Kidney (tissue), 14 donors: ENCODE measurements around the gene SLC23A3. TPM values are rescaled to one million over a fixed set of nuclear protein-coding genes. Genes with fewer than 3 reads are reported as not detected.
"Not testable (repeated sequence)": the region's sequence is repeated elsewhere in the genome, so short reads cannot be mapped to it uniquely, and the experiment has no call there.

Experiments used
- DNase-seq, 5 donors: peaks; one replicate each; pipeline ENCODE4 v3.0.0-alpha.2; 2013 to 2020
- FAIRE-seq: peaks from 2 replicates; lab custom pipeline; 2012; peaks lifted over from hg19 to GRCh38; lab: Jason Lieb, UNC
- H3K27ac ChIP-seq, 2 donors: one replicate each; pipeline ENCODE4 v1.7.0; 2013; ENCODE audit warnings: low read depth in 2 of 2, low read length in 2 of 2, inconsistent platforms in 1 of 2
- H3K27me3 ChIP-seq: one replicate; pipeline ENCODE4 v1.7.1; 2013; ENCODE audit warnings: low read length, inconsistent platforms; ENCODE audit not compliant: control insufficient read depth, insufficient read depth
- H3K36me3 ChIP-seq, 3 donors: one replicate each; pipeline versions ENCODE4 v1.7.0 to v1.7.1; 2013; ENCODE audit warnings: low read length in 3 of 3, control low read depth in 1 of 3, inconsistent platforms in 1 of 3; ENCODE audit not compliant: insufficient read depth in 3 of 3, control insufficient read depth in 2 of 3
- H3K4me1 ChIP-seq, 3 donors: one replicate each; pipeline versions ENCODE4 v1.7.0 to v1.7.1; 2013; ENCODE audit warnings: low read length in 3 of 3, inconsistent platforms in 1 of 3, low read depth in 1 of 3; ENCODE audit not compliant: control insufficient read depth in 2 of 3, insufficient read depth in 2 of 3
- H3K4me3 ChIP-seq, 3 donors: one replicate each; pipeline versions ENCODE4 v1.7.0 to v1.8.1; 2013; ENCODE audit warnings: low read length in 3 of 3, control low read depth in 1 of 3, inconsistent platforms in 1 of 3
- H3K9ac ChIP-seq, 3 donors: one replicate each; pipeline versions ENCODE4 v1.7.0 to v1.7.1; 2013; ENCODE audit warnings: low read length in 3 of 3, control low read depth in 1 of 3, inconsistent platforms in 1 of 3
- H3K9me3 ChIP-seq, 3 donors: one replicate each; pipeline versions ENCODE4 v1.7.0 to v1.7.1; 2013; ENCODE audit warnings: low read length in 3 of 3, control low read depth in 1 of 3, inconsistent platforms in 1 of 3; ENCODE audit not compliant: control insufficient read depth in 2 of 3, insufficient read depth in 1 of 3
- intact Hi-C: fragments of 100-400 bp; cut with DNase I; formaldehyde crosslinking; loops from one replicate; pipeline ENCODE4 v1.11.1; 2022
- polyA plus RNA-seq: library from polyadenylated mRNA; stranded (reverse); fragments of 350-450 nt; fragmentation: Illumina TruSeq; extraction: RNeasy Lipid Tissue Mini Kit (QIAGEN cat#74804); gene quantifications from one replicate; pipeline ENCODE4 v1.2.3, GENCODE V29; 2014; ENCODE audit warnings: low read depth, low replicate concordance; ENCODE audit not compliant: insufficient read depth
- total RNA-seq: library from RNA; stranded (reverse); fragmentation: NEBNext Ultra II Directional; extraction: Animal tissue kit (Norgen Biotek cat#: 25700); gene quantifications from one replicate; pipeline ENCODE4 v1.2.1, GENCODE V29; 2021
- TF ChIP-seq, protein P1 (sequence below): IDR thresholded peaks from 3 replicates; pipeline ENCODE4 v1.5.1; 2012; ENCODE audit warnings: mild to moderate bottlenecking, moderate library complexity, borderline replicate concordance; ENCODE audit not compliant: insufficient read depth; ENCODE audit errors: extremely low read depth
- donor health status: control.
- donor health status: control.
- donor health status: control.
- donor health status: control.
- donor health status: control.
- donor health status: DM: yes; HTN: yes; CAD: no.
- donor health status: Normal renal cell carcinoma (clear cell type).

Gene SLC23A3
- total and polyA plus RNA-seq, 2 donors from 2014 or later, result 2.8 to 10.9 TPM

DNA sequence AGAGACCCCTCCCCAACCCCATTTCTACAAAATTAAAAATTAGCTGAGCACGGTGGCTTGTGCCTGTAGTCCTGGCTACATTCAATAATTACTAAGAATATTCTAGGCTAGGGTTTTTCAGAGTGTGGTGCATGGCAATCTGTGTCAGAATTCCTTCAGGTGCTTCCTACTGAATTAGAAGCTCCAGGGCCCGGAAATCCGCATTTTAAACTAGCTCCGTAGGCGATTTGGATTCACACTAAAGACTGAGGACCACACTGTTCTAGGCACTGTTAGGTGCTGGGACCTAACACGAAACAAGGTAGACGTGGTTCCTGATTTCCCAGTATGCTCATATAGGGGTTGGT is 36.1 kb upstream of the SLC23A3 start:
- peak overlapping the region; percentile 96 to 97 for H3K27ac ChIP-seq
- TF ChIP-seq, protein P1, sequence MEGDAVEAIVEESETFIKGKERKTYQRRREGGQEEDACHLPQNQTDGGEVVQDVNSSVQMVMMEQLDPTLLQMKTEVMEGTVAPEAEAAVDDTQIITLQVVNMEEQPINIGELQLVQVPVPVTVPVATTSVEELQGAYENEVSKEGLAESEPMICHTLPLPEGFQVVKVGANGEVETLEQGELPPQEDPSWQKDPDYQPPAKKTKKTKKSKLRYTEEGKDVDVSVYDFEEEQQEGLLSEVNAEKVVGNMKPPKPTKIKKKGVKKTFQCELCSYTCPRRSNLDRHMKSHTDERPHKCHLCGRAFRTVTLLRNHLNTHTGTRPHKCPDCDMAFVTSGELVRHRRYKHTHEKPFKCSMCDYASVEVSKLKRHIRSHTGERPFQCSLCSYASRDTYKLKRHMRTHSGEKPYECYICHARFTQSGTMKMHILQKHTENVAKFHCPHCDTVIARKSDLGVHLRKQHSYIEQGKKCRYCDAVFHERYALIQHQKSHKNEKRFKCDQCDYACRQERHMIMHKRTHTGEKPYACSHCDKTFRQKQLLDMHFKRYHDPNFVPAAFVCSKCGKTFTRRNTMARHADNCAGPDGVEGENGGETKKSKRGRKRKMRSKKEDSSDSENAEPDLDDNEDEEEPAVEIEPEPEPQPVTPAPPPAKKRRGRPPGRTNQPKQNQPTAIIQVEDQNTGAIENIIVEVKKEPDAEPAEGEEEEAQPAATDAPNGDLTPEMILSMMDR, result no peak
- H3K9ac ChIP-seq, result peak overlapping the region; percentile 92 to 100 (median 96)
- DNase-seq (peak in 1 of 5 donors; percentile 1), FAIRE-seq (no peak)
- H3K4me1 ChIP-seq, result peaks cover 8 to 14% (median 9%) of the 10 kb centered on the region in 3 donors
- peak overlapping the region; percentile 89 to 93 (median 92) for H3K4me3 ChIP-seq
- H3K27me3 ChIP-seq, result no peaks in the 10 kb centered on the region
- no peaks in the 10 kb centered on the region for H3K9me3 ChIP-seq
- peaks cover 0 to 19% (median 10%) of the 10 kb centered on the region in 3 donors for H3K36me3 ChIP-seq
- intact Hi-C loops, result no loop called here

DNA sequence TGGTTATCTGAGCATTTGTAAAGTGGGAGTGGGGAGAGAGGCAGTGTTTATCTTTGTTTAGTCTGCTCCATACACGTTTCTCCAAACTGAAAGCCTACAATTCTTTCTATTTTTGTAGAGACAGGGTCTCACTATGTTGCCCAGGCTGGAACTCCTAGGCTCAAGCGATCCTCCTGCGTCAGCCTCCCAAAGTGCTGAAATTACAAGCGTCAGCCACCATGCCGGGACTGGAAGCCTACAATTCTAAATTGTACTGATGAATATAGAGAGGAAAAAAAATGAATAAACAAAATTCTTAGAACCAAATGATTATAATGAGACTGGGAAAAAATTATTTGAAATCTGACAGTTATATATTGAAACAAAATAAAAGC is 35.3 kb upstream of the SLC23A3 start:
- Histone ChIP-seq H3K4me1 (peaks cover 8 to 14% (median 9%) of the 10 kb centered on the region in 3 donors), H3K4me3 (no peak overlapping the region), H3K9ac (no peak overlapping the region), H3K27ac (no peak overlapping the region), H3K9me3 (no peaks in the 10 kb centered on the region), H3K27me3 (no peaks in the 10 kb centered on the region), H3K36me3 (peaks cover 0 to 19% (median 10%) of the 10 kb centered on the region in 3 donors)
- FAIRE-seq (no peak), DNase-seq (peak in 1 of 5 donors; percentile 45)
- TF ChIP-seq, protein P1, result no peak
- intact Hi-C loops, result no loop called here

DNA sequence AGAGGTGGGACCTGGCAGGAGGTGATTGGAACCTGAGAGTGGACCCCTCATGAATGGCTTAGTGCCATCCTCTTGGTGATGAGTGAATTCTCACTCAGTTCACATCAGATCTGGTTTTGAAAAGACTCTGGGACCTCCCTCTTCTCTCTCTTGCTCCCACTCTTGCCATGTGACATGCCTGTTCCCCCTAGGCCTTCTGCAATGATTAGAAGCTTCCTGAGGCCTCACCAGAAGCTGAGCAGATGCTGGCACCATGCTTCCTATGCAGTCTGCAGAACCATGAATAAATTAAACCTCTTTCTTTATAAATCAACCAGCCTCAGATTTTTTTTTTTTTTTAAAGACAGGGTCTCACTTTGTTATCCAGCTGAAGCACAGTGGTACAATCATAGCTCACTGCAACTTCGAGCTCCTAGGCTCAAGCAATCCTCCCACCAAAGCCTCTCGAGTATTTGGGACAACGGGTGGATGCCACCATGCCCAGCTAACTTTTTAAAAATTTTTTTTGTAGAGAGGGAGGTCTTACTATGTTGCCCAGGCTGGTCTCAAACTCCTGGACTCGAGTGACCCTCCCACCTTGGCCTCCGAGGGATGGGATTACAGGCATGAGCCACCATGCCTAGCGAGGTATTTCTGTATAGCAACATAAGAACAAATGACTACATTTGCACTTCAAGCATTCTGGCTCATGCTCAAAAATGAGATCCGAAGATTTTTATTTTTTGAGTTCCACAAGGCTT is 34.8 kb upstream of the SLC23A3 start:
- Histone ChIP-seq H3K9me3 (no peaks in the 10 kb centered on the region), H3K4me3 (no peak overlapping the region), H3K4me1 (peaks cover 8 to 14% (median 9%) of the 10 kb centered on the region in 3 donors), H3K27ac (no peak overlapping the region), H3K9ac (no peak overlapping the region), H3K27me3 (no peaks in the 10 kb centered on the region), H3K36me3 (peaks cover 0 to 15% (median 10%) of the 10 kb centered on the region in 3 donors)
- TF ChIP-seq, protein P1, result no peak
- DNase-seq (peak in 1 of 5 donors; percentile 30), FAIRE-seq (no peak)
- intact Hi-C loops, result no loop called here

DNA sequence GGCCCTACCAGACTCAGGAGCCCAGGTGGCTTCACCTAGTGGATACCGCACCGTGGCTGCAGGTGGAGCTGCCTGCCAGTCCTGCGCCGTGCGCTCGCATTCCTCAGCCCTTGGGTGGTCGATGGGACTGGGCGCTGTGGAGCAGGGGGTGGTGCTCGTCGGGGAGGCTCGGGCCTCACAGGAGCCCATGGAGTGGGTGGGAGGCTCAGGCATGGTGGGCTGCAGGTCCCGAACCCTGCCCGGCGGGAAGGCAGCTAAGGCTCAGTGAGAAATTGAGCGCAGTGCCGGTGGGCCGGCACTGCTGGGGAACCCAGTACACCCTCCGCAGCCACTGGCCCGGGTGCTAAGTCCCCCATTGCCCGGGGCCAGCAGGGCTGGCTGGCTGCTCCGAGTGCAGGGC is 31.5 kb upstream of the SLC23A3 start:
- H3K4me1 ChIP-seq, FAIRE-seq, H3K9me3 ChIP-seq, intact Hi-C loops, H3K4me3 ChIP-seq, H3K27me3 ChIP-seq, H3K9ac ChIP-seq, H3K27ac ChIP-seq, H3K36me3 ChIP-seq: not testable (repeated sequence)
- DNase-seq, result peak in 1 of 5 donors; percentile 58

DNA sequence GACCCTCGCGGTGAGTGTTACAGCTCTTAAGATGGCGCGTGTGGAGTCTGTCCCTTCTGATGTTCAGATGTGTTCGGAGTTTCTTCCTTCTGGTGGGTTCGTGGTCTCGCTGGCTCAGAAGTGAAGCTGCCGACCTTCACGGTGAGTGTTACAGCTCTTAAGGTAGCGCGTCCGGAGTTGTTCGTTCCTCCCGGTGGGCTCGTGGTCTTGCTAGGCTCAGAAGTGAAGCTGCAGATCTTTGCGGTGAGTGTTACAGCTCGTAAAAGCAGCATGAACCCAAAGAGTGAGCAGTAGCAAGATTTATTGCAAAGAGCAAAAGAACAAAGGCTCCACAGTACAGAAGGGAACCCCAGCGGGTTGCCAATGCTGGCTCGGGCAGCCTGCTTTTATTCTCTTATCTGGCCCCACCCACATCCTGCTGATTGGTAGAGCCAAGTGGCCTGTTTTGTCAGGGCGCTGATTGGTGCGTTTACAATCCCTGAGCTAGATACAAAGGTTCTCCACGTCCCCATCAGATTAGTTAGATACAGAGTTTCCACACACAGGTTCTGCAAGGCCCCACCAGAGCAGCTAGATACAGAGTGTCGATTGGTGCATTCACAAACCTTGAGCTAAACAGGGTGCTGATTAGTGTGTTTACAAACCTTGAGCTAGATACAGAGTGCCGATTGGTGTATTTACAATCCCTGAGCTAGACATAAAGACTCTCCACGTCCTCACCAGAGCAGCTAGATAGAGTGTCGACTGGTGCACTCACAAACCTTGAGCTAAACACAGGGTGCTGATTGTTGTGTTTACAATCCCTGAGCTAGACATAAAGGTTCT is 30.9 kb upstream of the SLC23A3 start:
- H3K9ac ChIP-seq, H3K9me3 ChIP-seq, H3K27ac ChIP-seq, FAIRE-seq, DNase-seq, intact Hi-C loops, H3K27me3 ChIP-seq, H3K4me3 ChIP-seq, H3K4me1 ChIP-seq, H3K36me3 ChIP-seq: not testable (repeated sequence)
